EH (cell line): ENCODE results near the gene TRAF5.
A peak's percentile ranks its signal among the peaks of the same experiment; 100 is the strongest.
"Not testable (repeated sequence)": the region's sequence is repeated elsewhere in the genome, so short reads cannot be mapped to it uniquely, and the experiment has no call there.

Experiments
- DNase-seq: peaks from one replicate; pipeline ENCODE4 v3.0.0-alpha.2; 2015; ENCODE audit warnings: low read depth

TRAF5 gene, protein sequence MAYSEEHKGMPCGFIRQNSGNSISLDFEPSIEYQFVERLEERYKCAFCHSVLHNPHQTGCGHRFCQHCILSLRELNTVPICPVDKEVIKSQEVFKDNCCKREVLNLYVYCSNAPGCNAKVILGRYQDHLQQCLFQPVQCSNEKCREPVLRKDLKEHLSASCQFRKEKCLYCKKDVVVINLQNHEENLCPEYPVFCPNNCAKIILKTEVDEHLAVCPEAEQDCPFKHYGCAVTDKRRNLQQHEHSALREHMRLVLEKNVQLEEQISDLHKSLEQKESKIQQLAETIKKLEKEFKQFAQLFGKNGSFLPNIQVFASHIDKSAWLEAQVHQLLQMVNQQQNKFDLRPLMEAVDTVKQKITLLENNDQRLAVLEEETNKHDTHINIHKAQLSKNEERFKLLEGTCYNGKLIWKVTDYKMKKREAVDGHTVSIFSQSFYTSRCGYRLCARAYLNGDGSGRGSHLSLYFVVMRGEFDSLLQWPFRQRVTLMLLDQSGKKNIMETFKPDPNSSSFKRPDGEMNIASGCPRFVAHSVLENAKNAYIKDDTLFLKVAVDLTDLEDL

DNA sequence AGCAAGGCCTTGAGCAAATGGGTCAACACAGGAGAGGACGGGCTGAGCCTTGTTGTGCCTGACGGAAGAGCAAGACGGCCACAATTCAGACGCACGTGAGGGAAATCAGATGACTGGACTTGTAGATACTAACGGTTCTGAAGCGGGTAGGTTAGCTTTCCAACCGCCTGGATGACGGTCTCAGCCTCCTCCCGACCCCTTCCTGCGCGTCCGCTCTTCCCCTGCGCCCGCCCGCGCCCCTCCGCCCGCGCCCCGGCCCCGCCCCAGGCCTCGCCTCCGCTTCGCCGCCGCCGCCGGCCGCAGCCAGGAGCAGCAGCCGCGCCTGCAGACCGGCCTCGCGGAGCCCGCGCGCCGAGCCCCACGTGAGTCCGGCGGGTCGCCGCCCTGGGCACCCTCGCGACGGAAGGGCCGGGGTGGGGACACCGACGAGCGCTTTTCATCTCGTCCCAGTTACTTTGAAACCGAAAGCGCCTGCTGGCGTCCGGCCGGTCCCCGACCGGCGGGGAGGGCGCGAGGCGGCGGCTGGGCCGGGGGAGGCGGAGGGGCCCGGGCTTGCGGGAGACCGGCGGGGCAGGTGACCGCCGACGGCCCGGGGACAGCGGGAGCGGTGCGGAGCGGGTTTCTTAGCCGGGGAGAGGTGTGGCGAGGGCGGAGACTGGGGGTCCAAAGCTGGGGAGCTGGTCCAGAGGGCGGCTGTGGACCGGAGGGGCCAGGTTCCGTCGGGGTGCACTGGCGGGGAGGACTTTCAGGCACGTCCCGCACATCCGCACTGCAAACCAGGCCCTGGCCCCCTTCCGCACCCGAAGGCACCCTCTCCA lies at the start of gene TRAF5:
Gene TRAF5, plus strand, starts transcription at position 306 of the 818 bp plus-strand sequence. CDS start 26,407 bp downstream, outside the sequence.
- DNase-seq = peak; percentile 64

DNA sequence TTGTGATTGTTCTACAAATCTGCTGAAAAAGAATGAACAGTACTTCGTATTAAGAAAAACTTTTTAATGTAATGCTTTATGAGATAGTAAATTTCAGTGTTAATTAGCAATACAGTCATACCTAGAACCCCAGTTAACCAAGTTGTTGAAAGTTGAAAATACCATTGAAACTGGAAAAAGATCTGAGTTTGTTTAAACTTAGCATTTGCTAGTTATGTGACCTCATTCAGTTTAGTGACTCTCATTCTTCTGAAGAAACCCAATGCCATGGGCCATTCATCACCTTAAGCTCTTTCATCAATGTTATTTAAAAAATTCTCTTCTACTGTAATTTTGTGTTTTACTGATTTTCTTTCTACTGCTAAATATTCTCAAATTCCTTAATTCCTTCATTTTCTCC lies 47.3 kb upstream of the TRAF5 start:
- no peak for DNase-seq

DNA sequence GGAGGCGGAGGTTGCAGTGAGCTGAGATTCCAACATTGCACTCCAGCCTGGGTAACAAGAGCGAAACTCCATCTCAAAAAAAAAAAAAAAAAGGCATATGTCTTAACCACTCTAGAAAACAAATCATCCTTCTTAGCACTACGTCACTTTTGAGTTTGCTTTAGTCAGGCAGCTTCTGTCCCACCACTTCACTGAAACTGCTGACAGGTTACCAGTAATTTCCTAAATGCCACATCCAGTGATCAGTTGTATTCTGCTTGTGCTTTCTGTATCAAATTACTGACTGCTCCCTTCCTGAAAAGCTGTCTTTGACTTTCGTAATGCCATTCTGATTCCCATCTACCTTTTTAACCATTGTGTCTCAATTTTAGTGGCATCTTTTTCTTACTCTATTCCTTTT lies 45.7 kb upstream of the TRAF5 start:
- no peak for DNase-seq

DNA sequence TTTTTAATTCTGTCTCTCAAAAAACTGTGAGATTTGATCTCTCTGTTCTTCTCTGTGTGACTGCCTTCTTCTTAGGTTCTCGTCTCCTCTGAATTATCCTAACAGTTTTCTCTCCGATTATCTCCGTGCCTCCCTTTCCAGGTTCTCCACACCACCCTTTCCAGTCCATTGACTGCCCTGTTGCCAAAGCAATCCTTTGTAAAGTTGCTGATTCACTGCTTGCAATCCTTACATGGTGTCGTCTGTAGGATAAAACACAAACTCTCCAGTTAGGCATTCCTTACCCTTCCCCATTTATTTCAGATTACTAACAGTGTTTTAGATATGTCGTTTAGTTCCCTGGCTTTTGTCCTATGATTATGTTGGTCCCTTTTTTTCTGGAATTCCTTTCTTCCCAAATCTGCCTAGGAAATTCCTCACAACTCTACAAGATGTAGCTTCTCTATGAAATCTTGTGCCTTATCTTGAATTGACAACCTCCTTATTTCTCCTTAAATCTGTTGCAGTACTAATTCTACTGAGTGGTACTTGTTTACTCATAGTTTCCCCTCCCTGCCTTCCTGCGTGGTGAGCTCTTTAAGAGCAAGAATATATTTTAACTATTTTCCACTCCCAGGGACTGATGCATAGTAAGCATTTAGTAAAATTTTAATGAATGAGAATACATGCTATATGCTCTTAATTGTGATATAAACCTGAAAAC lies 45.2 kb upstream of the TRAF5 start:
- DNase-seq = peak; percentile 18

DNA sequence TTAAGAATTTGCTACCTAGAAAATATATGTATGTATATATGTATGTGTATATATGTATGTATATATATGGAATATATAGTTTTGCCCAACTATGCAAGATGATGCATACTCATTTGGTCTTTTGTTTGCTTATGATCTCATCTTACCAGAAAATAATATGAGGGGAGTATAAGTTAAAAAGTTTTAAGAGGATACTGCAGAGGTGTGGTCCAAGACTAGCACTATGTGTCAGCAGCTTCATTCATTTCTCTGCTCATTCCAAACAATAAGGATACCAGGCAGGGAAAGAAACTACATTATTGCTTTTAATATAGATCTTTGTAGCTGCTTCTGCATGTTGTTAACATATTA lies 44.6 kb upstream of the TRAF5 start:
- DNase-seq = no peak

DNA sequence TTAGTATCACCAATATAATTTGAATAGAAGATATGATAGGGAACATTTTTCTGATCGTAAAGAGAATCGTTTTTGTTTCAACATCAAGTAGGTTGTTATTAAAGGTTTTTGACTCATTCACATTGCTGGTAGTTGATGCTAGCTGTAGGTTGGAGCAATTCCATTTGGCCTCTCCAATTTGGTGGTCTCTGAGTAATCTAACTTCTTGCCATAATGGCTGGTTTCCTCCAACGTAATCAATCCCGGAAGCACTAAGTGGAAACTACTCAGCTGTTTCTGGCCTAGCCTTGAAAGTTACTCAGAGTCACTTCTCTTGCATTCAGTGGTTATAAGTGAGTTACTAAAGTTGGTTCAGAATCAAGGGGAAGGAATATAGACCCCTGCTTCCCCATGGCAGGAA lies 41.4 kb upstream of the TRAF5 start:
- DNase-seq = no peak

DNA sequence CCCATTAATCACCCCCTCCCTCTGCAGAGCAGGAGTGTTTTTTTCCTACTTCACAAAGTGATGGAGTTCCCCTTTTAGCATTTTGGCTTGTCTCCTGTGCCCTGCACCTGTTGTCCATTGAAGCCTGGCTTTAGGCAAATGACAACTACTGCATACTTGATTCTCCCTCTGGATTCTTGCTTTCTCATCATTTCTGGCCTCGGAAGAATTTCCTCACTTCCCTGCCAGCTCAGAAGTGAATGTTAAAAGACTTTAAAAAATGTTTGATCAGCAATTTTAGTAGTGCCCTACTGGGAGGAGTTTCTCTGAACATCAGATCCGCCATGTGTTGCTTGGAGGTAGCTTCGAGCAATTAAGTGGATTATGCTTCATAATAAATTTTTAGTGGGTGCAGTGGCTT lies 39.4 kb upstream of the TRAF5 start:
- DNase-seq = no peak

DNA sequence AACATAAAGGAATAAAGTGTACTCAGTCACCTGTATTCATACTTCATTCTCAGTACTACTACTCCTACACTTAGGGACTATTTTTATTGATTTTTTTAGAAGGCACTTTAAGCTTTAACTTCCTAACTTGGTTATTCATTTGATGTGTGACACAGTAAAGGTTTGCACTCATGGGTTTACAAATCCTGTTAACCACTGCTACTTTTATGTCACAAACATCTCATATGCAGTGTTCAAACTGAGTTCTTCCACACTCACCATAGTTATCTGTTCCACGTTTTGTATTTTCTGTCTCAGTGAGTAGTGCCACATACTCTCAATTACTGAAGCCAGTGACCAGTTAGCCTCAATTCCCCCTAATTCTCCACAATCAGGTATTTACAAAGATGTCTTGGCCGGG lies 34.2 kb upstream of the TRAF5 start:
- DNase-seq = no peak

DNA sequence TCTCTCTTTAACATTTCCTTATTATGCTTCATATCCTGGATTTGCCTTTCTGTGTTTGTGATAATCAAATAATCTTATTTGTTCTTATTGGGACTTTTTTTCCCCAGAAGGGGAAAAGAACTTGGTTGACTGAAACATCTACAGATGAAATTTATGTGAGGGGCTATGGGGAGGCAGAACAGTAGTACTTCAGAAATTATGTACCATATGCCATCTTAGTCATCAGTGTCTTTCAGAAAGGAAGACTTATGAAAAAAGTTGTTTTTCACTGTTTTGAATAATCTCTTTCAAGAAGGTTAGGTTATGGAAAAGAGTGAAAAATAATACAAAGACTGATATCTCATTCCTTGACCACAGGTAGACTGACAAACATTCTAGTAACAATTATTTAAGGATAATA lies 30.2 kb upstream of the TRAF5 start:
- DNase-seq = no peak

DNA sequence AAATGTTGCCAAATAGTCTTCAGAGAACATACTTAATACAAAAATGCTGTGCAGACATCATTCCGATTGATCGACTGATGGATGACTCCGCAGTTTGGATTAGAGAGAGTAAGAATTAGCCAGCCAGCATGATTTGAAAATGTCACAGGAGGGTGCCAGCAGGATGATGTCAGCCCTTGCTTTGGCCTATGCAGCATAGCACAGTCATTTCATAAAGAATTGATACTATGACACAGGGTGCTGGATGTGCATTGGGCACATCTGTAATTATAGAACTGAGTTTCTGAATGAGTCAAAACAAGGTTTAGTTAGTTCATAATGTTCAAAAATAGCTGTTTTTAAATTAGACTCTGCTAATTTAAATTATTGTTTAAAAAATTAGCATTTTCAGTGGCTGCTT lies 21.6 kb upstream of the TRAF5 start:
- peak; percentile 48 for DNase-seq

DNA sequence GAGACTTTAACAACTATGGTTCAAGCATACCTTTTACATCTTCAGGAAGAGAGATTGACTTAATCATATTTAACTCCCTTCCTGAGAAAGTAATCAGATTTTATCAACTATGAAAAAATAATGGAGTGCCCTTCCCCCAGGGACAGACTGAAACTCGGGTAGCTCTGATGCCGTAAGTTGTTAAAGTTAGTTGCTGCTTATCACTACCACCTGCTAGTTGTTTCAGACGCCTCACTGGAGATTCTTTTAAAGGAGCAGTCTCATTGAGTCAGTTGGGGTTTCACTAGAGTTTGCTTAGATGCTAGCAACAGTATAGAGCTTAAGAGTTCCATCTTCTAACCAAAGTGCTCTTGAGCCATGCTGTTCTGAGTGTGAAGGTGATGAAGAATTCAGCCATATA lies 17.0 kb upstream of the TRAF5 start:
- no peak for DNase-seq

DNA sequence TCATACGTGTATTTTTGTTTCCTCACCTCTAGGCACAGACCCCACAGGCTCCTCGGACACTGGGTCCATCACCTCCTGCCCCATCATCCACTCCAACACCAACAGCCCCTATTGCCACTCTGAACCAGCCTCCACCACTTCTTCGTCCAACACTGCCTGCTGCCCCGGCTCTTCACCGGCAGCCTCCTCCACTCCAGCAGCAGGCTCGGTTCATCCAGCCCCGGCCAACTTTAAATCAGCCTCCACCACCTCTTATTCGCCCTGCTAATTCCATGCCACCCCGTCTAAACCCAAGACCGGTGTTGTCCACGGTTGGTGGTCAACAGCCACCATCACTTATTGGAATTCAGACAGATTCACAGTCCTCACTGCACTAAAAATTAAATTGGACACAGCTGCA lies 13.2 kb upstream of the TRAF5 start:
- DNase-seq = no peak

DNA sequence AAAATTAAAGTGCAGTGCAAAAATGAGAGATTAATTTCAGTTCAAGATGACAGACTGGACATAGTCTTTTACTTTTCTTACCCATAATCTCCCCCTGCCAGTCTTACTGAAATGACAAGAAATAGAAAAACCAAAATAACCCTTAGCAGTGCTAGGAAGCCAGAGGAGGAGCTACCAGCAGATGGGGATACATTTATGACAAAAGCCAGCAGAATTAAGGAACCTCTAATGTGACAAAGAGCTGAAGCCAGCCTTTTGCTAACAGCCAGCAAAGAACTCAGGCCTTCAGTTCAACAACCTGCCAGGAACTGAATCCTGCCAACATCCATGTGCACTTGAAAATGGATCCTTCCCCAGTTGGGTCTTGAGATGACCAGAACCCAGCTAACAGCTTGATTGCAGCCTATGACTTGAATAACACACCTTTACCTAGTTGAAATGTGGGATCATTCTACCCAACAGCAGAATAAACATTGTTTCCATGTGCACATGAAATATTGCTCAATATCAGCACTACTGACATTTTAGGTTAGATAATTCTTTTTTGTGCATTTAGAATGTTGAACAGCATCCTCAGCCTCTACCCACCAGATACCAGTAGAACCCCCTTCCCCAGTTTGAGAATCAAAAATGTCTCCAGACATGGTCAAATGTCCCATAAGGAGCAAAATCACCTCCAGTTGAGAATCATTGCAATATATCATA lies 7.9 kb upstream of the TRAF5 start:
- no peak for DNase-seq

DNA sequence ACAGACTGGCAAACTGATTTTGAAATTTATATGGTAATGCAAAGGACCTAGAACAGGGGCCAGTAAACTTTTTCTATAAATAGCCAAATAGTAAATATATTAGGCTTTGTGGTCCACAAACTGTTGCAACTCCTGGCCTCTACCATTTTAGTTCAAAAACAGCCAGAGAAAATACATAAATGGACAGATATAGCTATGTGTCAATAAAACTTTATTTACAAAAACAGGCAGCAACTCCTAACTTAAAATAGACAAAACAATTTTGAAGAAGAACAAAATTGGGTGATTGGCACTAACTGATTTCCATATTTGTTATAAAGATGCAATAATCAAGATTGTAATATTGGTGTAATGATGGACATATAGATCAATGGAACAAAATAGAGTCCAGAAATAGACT lies 6.7 kb upstream of the TRAF5 start:
- no peak for DNase-seq

DNA sequence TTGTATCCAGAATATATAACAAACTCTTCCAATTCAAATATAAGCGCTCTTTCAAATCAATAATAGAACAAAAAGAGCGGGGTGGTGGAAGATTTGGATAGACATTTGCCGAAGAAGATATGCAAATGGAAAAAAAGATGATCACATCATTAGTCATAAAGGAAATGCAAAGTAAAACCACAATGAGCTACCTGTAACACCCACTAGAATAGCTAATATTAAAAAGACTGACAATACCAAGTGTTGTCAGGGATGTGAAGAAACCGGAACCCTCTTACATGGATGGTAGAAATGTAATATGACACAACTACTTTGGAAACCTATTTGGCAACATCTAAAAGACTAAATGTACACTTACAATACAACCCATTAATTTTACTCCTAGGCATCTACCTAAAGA lies 5.7 kb upstream of the TRAF5 start:
- no peak for DNase-seq

DNA sequence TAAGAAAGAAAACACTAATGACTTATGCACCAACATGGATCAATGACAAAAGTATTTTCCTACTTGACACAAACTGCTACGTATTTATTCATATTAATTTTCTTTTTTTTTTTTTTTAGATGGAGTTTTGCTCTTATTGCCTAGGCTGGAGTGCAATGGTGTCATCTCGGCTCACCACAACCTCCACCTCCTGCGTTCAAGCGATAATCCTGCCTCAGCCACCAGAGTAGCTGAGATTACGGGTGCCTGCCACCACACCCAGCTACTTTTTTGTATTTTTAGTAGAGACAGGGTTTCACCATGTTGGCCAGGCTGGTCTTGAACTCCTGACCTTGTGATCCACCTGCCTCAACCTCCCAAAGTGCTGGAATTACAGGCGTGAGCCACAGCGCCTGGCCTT lies 5.0 kb upstream of the TRAF5 start:
- DNase-seq = not testable (repeated sequence)

DNA sequence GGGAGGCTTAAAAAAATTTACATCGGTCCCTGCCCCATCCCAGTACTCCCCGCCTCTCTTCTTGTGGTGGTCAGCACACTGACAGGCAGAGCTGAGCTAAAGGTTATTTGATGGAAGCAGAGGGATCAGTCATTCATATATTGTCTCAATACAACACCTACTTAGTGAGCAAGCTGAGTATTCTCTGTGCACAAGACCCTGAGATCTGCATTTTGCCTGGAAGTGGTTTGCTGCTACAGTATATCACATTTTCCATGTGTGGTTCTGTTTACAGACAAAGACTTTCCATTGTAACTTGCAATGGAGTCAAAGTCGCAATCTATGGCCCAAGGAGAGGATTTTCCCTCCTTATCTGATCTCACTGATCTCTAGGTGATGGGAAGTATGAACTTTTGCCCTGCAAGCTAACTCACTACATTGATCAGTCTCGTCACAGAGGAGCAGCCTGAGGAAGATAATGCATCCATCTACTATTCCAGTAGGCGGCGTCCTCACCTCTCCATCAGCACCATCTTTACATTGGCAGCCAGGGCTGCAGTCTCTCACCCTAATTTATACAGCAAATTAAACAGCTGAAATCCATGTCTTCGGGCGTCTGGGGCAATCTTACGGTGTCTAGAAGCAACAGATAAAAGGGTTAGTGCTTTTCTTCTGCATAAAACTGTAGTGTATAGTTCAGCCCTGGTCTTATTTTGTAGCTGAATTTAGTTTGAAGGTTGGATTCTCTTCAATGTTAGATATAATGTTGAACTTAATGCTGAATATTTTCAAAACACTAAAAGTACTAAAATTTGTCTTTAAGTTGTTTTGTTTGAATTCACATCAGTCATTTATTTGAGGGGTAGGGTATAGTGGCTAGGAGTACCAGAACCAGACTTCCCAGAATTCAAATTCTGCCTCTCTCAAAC lies 3.2 kb upstream of the TRAF5 start:
- DNase-seq = peak; percentile 72

DNA sequence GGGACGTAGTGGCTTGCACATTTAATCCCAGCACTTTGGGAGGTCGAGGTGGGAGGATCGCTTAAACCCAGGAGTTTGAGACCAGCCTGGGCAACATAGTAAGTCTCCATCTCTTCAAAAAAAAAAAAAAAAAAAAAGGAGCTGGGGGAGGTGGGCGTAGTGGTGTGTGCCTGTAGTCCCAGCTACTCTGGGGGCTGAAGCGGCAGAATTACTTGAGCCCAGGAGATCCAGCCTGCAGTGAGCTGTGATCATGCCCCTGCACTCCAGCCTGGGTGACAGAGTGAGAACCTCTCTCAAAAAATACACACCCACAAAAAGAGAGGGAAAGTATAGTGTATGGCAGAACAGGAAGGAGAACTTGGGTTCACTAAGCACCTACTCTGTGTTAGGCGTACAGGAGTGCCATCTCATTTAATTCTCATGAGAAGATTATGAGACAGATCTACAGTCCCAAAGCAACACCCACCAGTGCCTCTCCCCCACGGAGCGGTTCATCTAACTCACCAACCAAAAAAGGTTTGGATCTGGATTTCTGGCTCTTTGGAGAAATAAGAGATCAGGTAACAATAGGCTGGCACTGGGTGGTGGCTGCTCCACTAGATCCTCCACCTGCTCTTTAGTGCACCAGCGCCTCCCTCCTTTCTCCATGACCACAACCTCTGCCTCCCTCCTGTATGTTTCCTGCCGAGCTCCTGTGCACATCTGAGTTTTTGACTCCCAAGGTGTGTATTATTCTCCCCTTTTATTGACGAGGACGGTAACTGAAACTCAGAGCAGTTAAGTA lies 1.4 kb upstream of the TRAF5 start:
- DNase-seq = no peak

DNA sequence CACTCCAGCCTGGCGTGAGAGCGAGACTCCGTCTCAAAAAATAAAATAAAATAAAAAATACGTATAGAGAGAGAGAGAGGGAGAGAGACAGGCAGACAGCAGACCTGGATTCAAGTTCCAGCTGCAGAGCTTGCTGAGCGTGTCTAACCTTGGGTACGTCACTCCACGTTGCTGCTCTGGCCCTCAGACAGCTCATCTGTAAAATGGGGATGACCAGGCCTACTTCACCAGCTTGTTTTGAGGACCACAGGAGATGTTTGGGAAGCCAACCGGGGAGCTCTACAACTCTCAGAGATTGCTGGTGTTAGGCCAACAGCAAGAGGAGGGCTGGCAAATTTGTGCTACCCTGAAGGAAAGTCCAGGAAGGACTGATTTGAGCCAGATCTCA lies 499 bp upstream of the TRAF5 start:
- DNase-seq = no peak

DNA sequence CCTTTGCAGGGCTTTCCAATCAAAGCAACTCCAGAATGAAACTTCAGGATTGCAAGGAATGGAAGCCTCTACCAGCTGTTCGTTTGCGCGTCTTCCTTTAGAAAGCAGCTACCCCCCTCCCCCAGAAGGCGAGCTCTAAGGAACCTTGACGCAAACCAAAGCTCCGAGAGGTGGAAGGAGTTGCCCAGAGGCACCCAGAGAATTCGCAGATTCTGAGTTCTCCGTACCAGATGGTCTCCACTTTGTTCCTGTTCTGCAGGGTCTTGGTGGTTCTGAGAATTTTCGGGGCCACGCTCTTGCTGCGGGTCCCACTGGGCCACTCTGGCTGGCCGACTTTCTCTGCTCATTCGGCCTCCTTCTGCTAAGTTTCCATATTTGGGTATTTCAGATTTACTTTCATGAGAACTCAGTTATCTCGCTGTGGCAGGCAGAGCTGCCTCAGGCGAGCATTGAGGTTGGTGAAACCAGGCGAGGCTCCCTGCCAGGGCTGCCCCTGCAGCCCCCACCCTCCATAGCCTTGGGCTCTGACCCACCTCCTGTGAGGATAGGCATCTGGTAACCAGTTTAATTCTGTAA lies 801 bp downstream of the TRAF5 start:
- DNase-seq = peak; percentile 79
